Measurements from ENCODE around the gene CEP89.
"Not testable (repeated sequence)": the region's sequence is repeated elsewhere in the genome, so short reads cannot be mapped to it uniquely, and the experiment has no call there.

CEP89 gene

DNA sequence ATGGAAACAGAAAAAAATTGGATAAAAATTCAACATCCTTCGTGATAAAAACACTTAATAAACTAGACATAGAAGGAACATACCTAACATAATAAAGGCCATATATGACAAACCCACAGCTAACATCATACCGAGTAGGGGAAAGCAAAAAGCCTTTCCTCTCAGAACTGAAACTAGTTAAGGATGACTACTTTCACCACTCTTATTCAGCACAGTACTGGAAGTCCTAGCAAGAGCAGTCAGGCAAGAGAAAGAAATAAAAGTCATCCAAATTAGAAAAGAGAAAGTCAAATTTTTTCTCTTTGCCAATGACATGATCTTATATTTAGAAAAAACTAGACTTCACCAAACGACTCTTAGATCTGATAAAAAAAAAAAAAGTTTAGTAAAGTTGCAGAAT lies 76.4 kb downstream of the CEP89 start:
- DNase-seq (ENCODE audit: low read depth in 3 of 3) = no peak

DNA sequence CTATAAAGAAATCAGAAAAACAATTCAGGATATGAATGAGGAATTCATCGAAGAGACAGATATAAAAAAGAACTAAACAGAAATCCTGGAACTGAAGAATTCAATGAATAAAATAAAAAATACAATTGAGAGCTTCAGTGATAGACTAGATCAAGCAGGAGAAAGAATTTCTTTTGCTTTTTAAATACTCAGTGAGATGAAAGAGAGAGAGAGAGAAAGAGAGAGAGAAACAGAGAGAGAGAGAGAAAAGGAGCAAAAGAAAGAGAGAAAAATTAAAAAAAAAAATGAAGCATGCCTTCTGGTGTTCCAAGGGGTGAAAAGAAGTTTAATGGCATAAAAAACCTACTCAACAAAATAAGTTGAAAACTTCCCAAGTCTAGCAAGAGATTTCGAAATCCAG lies 80.1 kb downstream of the CEP89 start:
- no peak for DNase-seq (ENCODE audit: low read depth in 3 of 3)

DNA sequence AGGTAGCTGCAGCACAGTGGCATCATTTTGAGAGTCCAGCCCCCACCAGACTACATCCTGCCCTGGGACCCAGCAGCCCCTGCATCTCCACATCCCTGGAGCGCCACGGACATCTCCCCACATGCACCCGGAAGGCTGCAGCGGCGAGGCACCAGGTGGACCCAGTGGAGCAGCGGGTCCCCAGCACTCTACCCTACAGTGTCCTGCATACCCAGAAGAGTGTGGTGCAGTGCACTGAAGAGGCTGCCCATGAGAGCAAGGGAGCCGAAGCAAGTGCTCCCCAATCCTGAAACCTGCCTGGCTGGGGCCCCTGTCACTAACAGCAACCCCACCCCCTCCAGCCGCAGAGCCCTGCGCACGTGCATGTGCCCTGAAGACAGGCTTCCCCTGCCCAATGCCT lies 80.9 kb downstream of the CEP89 start:
- no peak for DNase-seq (ENCODE audit: low read depth in 3 of 3)

GRCh38 chr19:32890326-32890725 lies 81.4 kb downstream of the CEP89 start:
- DNase-seq (ENCODE audit: low read depth in 3 of 3) = no peak

DNA sequence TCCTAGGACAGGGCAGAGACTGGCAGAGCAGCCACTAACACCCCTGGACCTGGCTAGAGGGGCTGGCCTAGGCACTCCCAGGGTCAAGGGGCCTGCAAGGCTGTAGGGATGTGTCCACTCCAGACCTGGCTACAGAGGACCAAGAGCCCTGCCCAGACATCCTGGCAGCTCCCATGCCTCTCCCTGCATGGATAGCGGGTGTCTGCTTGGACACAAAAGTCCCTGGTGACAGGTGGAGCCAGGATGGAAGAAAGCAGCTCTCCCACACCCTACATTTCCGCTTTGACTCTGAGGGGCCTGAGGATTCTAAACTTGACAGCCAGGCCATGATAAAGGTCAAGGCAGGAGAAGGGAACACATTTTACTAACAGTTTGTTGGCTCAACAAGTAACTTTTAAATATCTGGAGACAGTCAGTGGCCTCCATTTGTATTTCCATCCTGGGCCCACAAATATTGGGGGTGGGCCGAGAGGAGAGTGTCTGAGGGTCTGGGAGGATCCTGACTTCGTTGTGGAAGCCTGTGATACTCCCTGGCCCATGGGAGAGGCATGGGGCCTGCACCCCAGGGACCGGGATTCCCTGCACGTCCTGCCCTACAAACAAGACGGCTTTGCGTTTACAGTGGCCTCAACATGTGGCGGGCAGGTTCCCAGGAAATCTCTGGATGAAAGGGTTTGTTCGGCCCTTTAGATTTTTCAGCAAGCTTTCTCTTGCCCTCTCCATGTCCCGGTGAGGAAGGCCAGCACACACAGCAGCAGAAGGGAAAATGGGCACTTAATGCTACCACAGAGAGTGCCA lies 82.4 kb downstream of the CEP89 start:
- no peak for DNase-seq (ENCODE audit: low read depth in 3 of 3)

DNA sequence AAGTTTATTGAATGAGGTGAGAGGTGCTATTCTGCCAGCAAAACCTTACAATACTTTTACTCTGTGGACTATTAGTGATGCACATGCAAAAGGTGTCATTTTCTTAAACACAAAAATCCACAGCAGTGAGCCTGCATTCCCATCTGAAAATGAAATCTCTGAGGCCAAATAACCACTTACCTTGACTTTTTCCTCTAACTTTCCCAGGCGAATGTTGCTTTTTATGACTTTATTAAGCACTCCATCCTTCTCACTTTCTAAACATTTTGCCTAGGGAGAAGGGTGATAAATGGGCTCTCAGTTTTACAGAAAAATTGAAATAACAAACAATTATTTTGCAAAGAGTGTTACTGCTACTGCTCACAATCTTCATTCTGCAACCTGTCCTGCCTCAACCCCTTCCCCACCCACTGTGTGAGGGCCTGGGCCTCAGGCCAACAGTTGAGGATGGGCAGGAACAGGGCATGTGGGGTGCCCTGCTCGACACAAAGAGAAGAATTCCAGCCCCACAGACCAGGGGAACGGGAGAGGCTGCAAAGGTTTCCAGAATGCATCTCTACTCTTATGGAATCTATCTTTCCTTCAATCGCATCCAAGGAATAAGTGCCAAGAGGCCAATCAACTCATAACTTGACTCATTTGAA lies 84.1 kb downstream of the CEP89 start:
- no peak for DNase-seq (ENCODE audit: low read depth in 3 of 3)

- DNase-seq (ENCODE audit: low read depth in 3 of 3) = no peak
Measured at GRCh38 chr19:32886241-32886640, 85.5 kb downstream of the CEP89 start.

GRCh38 chr19:32885255-32885654 lies 86.5 kb downstream of the CEP89 start:
- not testable (repeated sequence) for DNase-seq (ENCODE audit: low read depth in 3 of 3)

DNA sequence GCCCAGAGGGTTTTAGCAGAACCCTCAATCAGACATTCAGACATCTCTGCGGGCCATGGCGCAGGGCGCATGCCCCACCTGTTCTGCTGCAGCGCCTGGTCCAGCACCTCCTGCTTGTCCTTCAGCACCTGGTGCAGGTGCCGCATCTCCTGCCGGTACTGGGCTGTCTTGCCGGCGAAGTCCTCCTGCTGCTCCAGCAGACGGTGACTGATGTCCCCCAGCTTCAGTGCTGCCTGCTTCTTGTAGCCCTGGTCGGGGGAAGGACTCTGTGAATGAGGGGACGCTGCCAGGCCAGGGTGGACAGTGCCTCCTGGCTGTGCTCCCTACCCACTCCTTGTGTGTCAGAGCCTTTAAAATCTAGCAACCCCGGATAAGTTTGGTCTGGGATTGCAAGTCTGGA lies 90.0 kb downstream of the CEP89 start:
- DNase-seq (ENCODE audit: low read depth in 3 of 3) = no peak

- DNase-seq (ENCODE audit: low read depth in 3 of 3) = no peak
Measured at GRCh38 chr19:32880622-32881021, 91.1 kb downstream of the CEP89 start.

DNA sequence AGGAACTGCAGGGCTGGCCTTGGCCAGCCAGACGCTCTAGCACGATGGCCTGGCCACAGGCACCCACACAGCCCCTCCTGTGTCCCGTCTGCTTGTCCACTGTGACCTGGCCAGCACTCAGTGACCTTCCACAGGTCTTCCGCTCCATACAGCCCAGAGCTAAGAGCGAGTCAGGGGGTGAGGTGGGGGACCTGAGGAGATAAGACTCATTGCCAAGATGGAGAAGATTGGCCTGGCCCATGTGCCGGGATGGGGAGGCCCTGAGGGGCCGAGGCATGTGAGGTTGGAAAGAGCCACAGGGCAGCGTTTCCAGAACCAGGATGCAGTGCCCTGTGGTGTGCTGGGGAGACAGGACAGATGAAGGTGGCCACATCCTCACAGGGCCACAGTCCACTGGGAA lies 92.0 kb downstream of the CEP89 start:
- no peak for DNase-seq (ENCODE audit: low read depth in 3 of 3)

GRCh38 chr19:32878988-32879387 lies 92.8 kb downstream of the CEP89 start:
- no peak for DNase-seq (ENCODE audit: low read depth in 3 of 3)

GRCh38 chr19:32877977-32878745 lies 93.6 kb downstream of the CEP89 start:
- no peak for DNase-seq (ENCODE audit: low read depth in 3 of 3)

GRCh38 chr19:32877323-32877912 lies 94.3 kb downstream of the CEP89 start:
- DNase-seq (ENCODE audit: low read depth in 3 of 3) = no peak

- no peak for DNase-seq (ENCODE audit: low read depth in 3 of 3)
Measured at GRCh38 chr19:32876919-32877285, 94.9 kb downstream of the CEP89 start.

- no peak for DNase-seq (ENCODE audit: low read depth in 3 of 3)
Measured at GRCh38 chr19:32876236-32876918, 95.4 kb downstream of the CEP89 start.

- DNase-seq (ENCODE audit: low read depth in 3 of 3) = no peak
Measured at GRCh38 chr19:32875428-32875827, 96.3 kb downstream of the CEP89 start.

GRCh38 chr19:32874605-32875004 lies 97.2 kb downstream of the CEP89 start:
- DNase-seq (ENCODE audit: low read depth in 3 of 3) = no peak

- DNase-seq (ENCODE audit: low read depth in 3 of 3) = no peak
Measured at GRCh38 chr19:32873247-32873959, 98.4 kb downstream of the CEP89 start.

DNA sequence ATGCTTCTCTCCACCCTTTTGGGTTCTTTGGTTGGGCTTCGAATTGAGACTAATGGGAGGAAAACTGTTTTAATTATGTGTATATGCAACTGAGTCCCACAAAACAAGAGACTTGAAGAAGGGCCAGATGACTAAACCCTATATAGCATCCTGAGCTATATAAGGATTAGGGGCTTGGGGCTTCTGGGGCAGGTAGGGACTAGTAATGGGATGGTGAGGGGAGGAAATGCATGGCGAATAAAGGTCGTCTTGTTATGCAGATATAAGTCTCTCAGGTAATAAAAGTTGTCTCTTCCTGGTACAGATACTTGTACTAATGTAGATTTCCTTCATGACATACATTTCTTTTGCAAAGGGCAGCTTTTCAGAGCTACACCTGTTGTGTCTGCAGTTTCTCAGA lies 99.4 kb downstream of the CEP89 start:
- DNase-seq (ENCODE audit: low read depth in 3 of 3) = no peak

GRCh38 chr19:32870981-32871451 lies 100.7 kb downstream of the CEP89 start:
- no peak for DNase-seq (ENCODE audit: low read depth in 3 of 3)
